ENCODE data around the gene ERG. TPM values are rescaled to one million over a fixed set of nuclear protein-coding genes. Genes with fewer than 3 reads are reported as not detected.

The ERG gene, protein sequence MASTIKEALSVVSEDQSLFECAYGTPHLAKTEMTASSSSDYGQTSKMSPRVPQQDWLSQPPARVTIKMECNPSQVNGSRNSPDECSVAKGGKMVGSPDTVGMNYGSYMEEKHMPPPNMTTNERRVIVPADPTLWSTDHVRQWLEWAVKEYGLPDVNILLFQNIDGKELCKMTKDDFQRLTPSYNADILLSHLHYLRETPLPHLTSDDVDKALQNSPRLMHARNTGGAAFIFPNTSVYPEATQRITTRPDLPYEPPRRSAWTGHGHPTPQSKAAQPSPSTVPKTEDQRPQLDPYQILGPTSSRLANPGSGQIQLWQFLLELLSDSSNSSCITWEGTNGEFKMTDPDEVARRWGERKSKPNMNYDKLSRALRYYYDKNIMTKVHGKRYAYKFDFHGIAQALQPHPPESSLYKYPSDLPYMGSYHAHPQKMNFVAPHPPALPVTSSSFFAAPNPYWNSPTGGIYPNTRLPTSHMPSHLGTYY
- total RNA-seq = 1 to 10 TPM in 1 of 5 experiments, under 1 TPM in 1, not detected in 3; 0.24 to 1.3 TPM
- polyA plus RNA-seq = not detected
- not detected for total RNA-seq

DNA sequence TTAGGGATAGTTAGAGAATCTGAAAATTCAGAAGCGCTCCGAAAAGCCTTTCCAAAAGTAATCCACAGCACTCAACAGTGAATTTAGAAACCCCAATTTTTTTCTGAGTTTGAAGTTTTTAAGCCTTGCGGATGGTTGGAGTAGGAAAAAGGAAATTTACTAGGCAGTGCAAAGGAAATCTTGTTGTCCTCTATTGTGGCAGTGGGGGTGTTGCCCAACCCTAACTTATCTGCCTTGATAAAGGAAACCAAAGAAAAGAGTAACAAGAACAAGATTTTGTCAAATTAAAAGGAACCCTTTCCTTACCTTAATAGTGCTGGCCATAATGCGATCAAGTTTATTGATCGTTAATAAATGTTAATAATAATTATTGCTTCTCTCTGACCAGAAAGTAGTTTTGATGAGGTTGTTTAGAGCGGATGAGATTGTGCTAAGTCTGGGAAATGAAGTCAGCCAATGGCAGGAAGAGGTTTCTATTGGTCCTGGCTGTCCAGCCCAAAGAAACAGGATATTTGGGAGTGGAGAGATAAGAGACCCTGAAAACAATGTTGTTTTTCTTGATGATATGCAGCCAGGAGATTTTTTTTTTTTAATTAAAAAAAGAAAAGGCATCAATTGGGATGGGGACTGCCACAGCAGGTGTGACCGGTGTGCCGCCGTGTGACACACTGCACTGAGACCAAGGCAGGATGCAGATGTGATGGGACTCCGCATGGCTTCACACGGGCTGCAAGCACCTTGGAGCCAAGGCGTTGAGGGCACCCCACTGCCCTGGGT lies at the start of gene ERG:
TSS of gene ERG (minus strand) at position 421 of the 777 bp plus-strand sequence. CDS start at position 324, 97 bp downstream.
- H3K27ac Mint-ChIP-seq = no peak within 1 kb of the TSS
- POLR2A ChIA-PET = no interaction called here
- no peak within 1 kb of the TSS for H3K27ac ChIP-seq (ENCODE audit: low read depth, low read length)
- no peaks in the 10 kb centered on the region for H3K36me3 Mint-ChIP-seq
- H3K4me3 ChIP-seq (ENCODE audit: low read length) = no peak within 1 kb of the TSS
- H3K36me3 ChIP-seq (ENCODE audit: control insufficient read depth in 2 of 3, insufficient read depth in 3 of 3, low read length in 3 of 3) = no peaks in the 10 kb centered on the region
- peaks cover 0 to 12% (median 4%) of the 10 kb centered on the region in 7 donors for H3K4me1 Mint-ChIP-seq
- no peak for ATAC-seq
- intact Hi-C loops (cut with micrococcal nuclease) = no loop called here
- CTCF ChIA-PET = no interaction called here
- peaks cover 35 to 72% (median 65%) of the 10 kb centered on the region in 5 donors for H3K27me3 Mint-ChIP-seq
- H3K4me1 ChIP-seq (ENCODE audit: control insufficient read depth in 2 of 2, insufficient read depth in 2 of 2, low read length in 2 of 2) = no peaks in the 10 kb centered on the region
- no peaks in the 10 kb centered on the region for H3K9me3 ChIP-seq (ENCODE audit: control insufficient read depth in 2 of 3, low read length in 3 of 3)
- DNase-seq = no peak
- H3K27me3 ChIP-seq (ENCODE audit: control insufficient read depth in 2 of 2, insufficient read depth in 2 of 2, low read length in 2 of 2) = peaks cover 0 to 4% of the 10 kb centered on the region in 2 donors
- no peak within 1 kb of the TSS for H3K4me3 Mint-ChIP-seq
- H3K9me3 Mint-ChIP-seq = no peaks in the 10 kb centered on the region

DNA sequence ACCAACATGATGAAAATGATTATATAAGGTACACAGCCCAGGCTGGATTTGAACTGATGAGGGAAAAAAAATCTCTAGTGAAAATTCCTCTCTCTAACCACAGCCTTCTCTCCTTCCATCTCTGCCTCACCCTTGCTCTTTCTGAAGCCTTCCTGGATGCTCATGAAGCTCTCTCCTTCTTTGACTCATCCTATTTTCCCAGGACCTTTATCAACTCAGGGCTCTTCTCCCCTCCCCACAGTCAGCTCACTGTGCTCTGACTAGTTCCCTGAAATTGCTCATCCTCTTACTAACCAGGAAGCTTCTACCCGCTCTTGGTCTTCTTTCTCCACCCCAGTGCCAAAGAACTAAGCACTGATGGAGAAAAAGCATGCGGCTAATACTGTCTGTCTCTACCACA lies 46.4 kb upstream of the ERG start:
- H3K27me3 ChIP-seq (ENCODE audit: control insufficient read depth in 2 of 2, insufficient read depth in 2 of 2, low read length in 2 of 2) = no peaks in the 10 kb centered on the region
- intact Hi-C loops (cut with micrococcal nuclease) = no loop called here
- H3K4me3 ChIP-seq (ENCODE audit: low read length) = no peak overlapping the region
- no peaks in the 10 kb centered on the region for H3K4me1 ChIP-seq (ENCODE audit: control insufficient read depth in 2 of 2, insufficient read depth in 2 of 2, low read length in 2 of 2)
- no peaks in the 10 kb centered on the region for H3K9me3 ChIP-seq (ENCODE audit: control insufficient read depth in 2 of 3, low read length in 3 of 3)
- H3K27me3 Mint-ChIP-seq = peaks cover 0 to 9% (median 4%) of the 10 kb centered on the region in 5 donors
- ChIA-PET POLR2A (no interaction called here), CTCF (interaction anchor here (0.5 kb wide), 1 partner anchor 11 kb away, joined by 3 read pairs; no protein-coding TSS in a partner anchor)
- H3K27ac ChIP-seq (ENCODE audit: low read depth, low read length) = no peak overlapping the region
- H3K36me3 Mint-ChIP-seq = no peaks in the 10 kb centered on the region
- ATAC-seq (no peak), DNase-seq (no peak)
- H3K9me3 Mint-ChIP-seq = peaks cover 0 to 3% (median 0%) of the 10 kb centered on the region in 11 donors
- H3K4me1 Mint-ChIP-seq = no peaks in the 10 kb centered on the region
- H3K36me3 ChIP-seq (ENCODE audit: control insufficient read depth in 2 of 3, insufficient read depth in 3 of 3, low read length in 3 of 3) = no peaks in the 10 kb centered on the region
- no peak overlapping the region for H3K4me3 Mint-ChIP-seq
- no peak overlapping the region for H3K27ac Mint-ChIP-seq

DNA sequence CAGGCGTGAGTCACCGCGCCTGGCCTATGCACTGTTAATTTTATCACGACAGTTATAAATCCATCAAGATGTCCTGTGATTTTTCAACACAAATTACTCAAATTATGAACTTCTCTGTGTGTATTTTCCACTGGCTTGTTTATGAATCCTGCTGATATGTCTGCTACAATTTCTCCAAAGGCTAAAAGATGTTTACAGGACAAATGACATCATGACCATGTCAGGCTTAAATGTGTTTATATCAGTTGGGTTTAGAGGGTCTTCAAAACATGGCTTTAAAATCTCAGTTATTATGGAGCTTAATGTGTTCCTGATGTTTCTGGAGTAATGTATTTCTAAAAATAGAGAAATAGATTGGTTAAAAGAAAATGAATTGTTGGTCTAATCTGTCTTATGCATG lies 44.0 kb upstream of the ERG start:
- H3K27me3 Mint-ChIP-seq = peaks cover 0 to 15% (median 9%) of the 10 kb centered on the region in 5 donors
- H3K36me3 Mint-ChIP-seq = no peaks in the 10 kb centered on the region
- H3K4me1 Mint-ChIP-seq = no peaks in the 10 kb centered on the region
- H3K9me3 ChIP-seq (ENCODE audit: control insufficient read depth in 2 of 3, low read length in 3 of 3) = no peaks in the 10 kb centered on the region
- ATAC-seq (no peak), DNase-seq (no peak)
- H3K4me3 Mint-ChIP-seq = no peak overlapping the region
- ChIA-PET POLR2A (no interaction called here), CTCF (no interaction called here)
- no peak overlapping the region for H3K4me3 ChIP-seq (ENCODE audit: low read length)
- no peaks in the 10 kb centered on the region for H3K4me1 ChIP-seq (ENCODE audit: control insufficient read depth in 2 of 2, insufficient read depth in 2 of 2, low read length in 2 of 2)
- H3K27me3 ChIP-seq (ENCODE audit: control insufficient read depth in 2 of 2, insufficient read depth in 2 of 2, low read length in 2 of 2) = no peaks in the 10 kb centered on the region
- no peak overlapping the region for H3K27ac Mint-ChIP-seq
- H3K27ac ChIP-seq (ENCODE audit: low read depth, low read length) = no peak overlapping the region
- H3K9me3 Mint-ChIP-seq = peaks cover 0 to 3% (median 0%) of the 10 kb centered on the region in 11 donors
- intact Hi-C loops (cut with micrococcal nuclease) = no loop called here
- H3K36me3 ChIP-seq (ENCODE audit: control insufficient read depth in 2 of 3, insufficient read depth in 3 of 3, low read length in 3 of 3) = no peaks in the 10 kb centered on the region

DNA sequence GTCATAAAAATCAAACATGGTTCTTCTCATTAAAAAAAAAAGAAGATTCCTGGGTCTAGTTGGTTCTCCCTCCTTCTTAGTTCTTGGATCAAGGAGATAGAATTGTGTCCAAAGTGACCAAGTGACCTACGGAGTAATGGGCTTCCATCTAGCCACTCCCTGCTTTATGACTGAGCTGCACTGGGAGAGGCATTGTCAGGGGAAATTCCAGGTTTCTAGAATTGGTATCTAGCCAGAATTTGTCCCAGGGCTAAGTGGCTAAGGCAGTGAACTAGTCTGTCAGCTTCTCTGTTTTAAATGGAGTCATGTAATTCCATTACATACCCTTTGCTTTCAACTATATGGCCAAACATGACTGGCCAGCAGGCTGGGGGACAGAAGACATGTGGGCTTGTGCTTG lies 40.1 kb upstream of the ERG start:
- Mint-ChIP-seq H3K4me3 (no peak overlapping the region), H3K27ac (no peak overlapping the region), H3K27me3 (peaks cover 11 to 19% (median 14%) of the 10 kb centered on the region in 5 donors), H3K9me3 (peaks cover 0 to 1% (median 0%) of the 10 kb centered on the region in 11 donors), H3K36me3 (no peaks in the 10 kb centered on the region), H3K4me1 (no peaks in the 10 kb centered on the region)
- intact Hi-C loops (cut with micrococcal nuclease) = no loop called here
- H3K27ac ChIP-seq (ENCODE audit: low read depth, low read length) = no peak overlapping the region
- H3K36me3 ChIP-seq (ENCODE audit: control insufficient read depth in 2 of 3, insufficient read depth in 3 of 3, low read length in 3 of 3) = no peaks in the 10 kb centered on the region
- no peaks in the 10 kb centered on the region for H3K9me3 ChIP-seq (ENCODE audit: control insufficient read depth in 2 of 3, low read length in 3 of 3)
- ATAC-seq (no peak), DNase-seq (no peak)
- no peak overlapping the region for H3K4me3 ChIP-seq (ENCODE audit: low read length)
- H3K27me3 ChIP-seq (ENCODE audit: control insufficient read depth in 2 of 2, insufficient read depth in 2 of 2, low read length in 2 of 2) = no peaks in the 10 kb centered on the region
- CTCF ChIA-PET = no interaction called here
- no peaks in the 10 kb centered on the region for H3K4me1 ChIP-seq (ENCODE audit: control insufficient read depth in 2 of 2, insufficient read depth in 2 of 2, low read length in 2 of 2)
- POLR2A ChIA-PET = no interaction called here

DNA sequence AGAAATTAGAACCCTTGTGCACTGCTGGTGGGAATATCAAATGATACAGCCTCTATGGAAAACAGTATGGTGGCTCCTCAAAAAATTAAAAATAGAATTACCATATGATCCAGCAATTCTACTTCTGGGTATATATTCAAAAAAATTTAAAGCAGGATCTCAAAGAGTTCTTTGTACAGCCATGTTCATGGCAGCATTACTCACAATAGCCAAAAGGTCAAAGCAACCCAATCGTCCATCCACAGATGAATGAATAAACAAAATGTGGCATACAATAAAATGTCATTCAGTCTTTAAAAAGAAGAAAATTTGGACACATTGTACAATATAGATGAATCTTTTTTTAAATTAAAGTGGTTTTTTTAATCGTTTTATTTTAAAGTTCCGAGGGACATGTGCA lies 36.3 kb upstream of the ERG start:
- H3K9me3 ChIP-seq (ENCODE audit: control insufficient read depth in 2 of 3, low read length in 3 of 3) = no peaks in the 10 kb centered on the region
- no peaks in the 10 kb centered on the region for H3K36me3 Mint-ChIP-seq
- no peak overlapping the region for H3K4me3 ChIP-seq (ENCODE audit: low read length)
- peaks cover 0 to 1% (median 0%) of the 10 kb centered on the region in 11 donors for H3K9me3 Mint-ChIP-seq
- H3K36me3 ChIP-seq (ENCODE audit: control insufficient read depth in 2 of 3, insufficient read depth in 3 of 3, low read length in 3 of 3) = no peaks in the 10 kb centered on the region
- DNase-seq (no peak), ATAC-seq (no peak)
- H3K4me1 ChIP-seq (ENCODE audit: control insufficient read depth in 2 of 2, insufficient read depth in 2 of 2, low read length in 2 of 2) = no peaks in the 10 kb centered on the region
- H3K27me3 Mint-ChIP-seq = peaks cover 7 to 21% (median 12%) of the 10 kb centered on the region in 5 donors
- ChIA-PET POLR2A (no interaction called here), CTCF (no interaction called here)
- H3K27me3 ChIP-seq (ENCODE audit: control insufficient read depth in 2 of 2, insufficient read depth in 2 of 2, low read length in 2 of 2) = no peaks in the 10 kb centered on the region
- no peak overlapping the region for H3K27ac ChIP-seq (ENCODE audit: low read depth, low read length)
- H3K27ac Mint-ChIP-seq = no peak overlapping the region
- H3K4me1 Mint-ChIP-seq = no peaks in the 10 kb centered on the region
- no peak overlapping the region for H3K4me3 Mint-ChIP-seq
- intact Hi-C loops (cut with micrococcal nuclease) = no loop called here

DNA sequence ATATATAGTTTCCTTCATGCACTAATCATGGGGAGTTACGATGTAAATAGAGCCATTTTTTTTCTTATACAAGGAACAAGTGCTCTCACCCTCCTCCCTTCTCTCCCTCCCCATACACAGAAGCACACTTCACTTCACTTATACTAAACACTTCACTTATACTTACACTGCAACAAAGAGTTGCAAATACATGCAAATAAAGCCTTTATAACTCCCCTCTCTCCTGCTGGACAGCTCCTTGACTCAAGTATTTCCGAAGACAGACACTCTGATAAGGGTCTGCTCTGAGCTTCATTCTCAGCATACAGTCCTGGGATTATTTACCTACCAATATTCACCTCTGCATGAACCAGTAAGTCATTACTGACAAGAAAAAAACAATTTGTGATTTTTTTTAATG lies 35.6 kb upstream of the ERG start:
- Histone ChIP-seq H3K27ac (ENCODE audit: low read depth, low read length) (no peak overlapping the region), H3K4me1 (ENCODE audit: control insufficient read depth in 2 of 2, insufficient read depth in 2 of 2, low read length in 2 of 2) (no peaks in the 10 kb centered on the region), H3K27me3 (ENCODE audit: control insufficient read depth in 2 of 2, insufficient read depth in 2 of 2, low read length in 2 of 2) (no peaks in the 10 kb centered on the region), H3K4me3 (ENCODE audit: low read length) (no peak overlapping the region), H3K9me3 (ENCODE audit: control insufficient read depth in 2 of 3, low read length in 3 of 3) (no peaks in the 10 kb centered on the region), H3K36me3 (ENCODE audit: control insufficient read depth in 2 of 3, insufficient read depth in 3 of 3, low read length in 3 of 3) (no peaks in the 10 kb centered on the region)
- Mint-ChIP-seq H3K4me3 (no peak overlapping the region), H3K27me3 (peaks cover 12 to 21% (median 13%) of the 10 kb centered on the region in 5 donors), H3K27ac (no peak overlapping the region), H3K36me3 (no peaks in the 10 kb centered on the region), H3K4me1 (no peaks in the 10 kb centered on the region), H3K9me3 (peaks cover 0 to 1% (median 0%) of the 10 kb centered on the region in 11 donors)
- POLR2A ChIA-PET = no interaction called here
- DNase-seq (no peak), ATAC-seq (no peak)
- intact Hi-C loops (cut with micrococcal nuclease) = no loop called here
- CTCF ChIA-PET = no interaction called here
